NCI-H82 treated with DMSO at 0.1 percent for 48 hours (cell line): ENCODE data around the gene SOX1.

Experiments
- DNase-seq: peaks from one replicate; lab custom pipeline; 2025; ENCODE audit not compliant: unreplicated experiment; lab: John Stamatoyannopoulos, UW

The SOX1 gene

GRCh38 chr13:112067116-112067741, at the start of gene SOX1:
Gene SOX1 (plus strand): TSS chr13:112067149. CDS start chr13:112067659, 510 bp downstream.
- no peak for DNase-seq

- DNase-seq: no peak
These were observed 42.4 kb upstream of the SOX1 start for GRCh38 chr13:112024577-112024976.

- DNase-seq: no peak
These were observed 39.7 kb upstream of the SOX1 start for GRCh38 chr13:112027250-112027649.

GRCh38 chr13:112028481-112028880, 38.5 kb upstream of the SOX1 start:
- DNase-seq: no peak

GRCh38 chr13:112029143-112029542, 37.8 kb upstream of the SOX1 start:
- DNase-seq: no peak

- no peak for DNase-seq
These were observed 34.6 kb upstream of the SOX1 start for GRCh38 chr13:112032186-112032993.

- no peak for DNase-seq
These were observed 32.7 kb upstream of the SOX1 start for GRCh38 chr13:112034231-112034630.

- no peak for DNase-seq
These were observed 32.1 kb upstream of the SOX1 start for GRCh38 chr13:112034846-112035245.

- DNase-seq: no peak
These were observed 24.5 kb upstream of the SOX1 start for GRCh38 chr13:112042496-112042895.

GRCh38 chr13:112052213-112052612, 14.7 kb upstream of the SOX1 start:
- no peak for DNase-seq

GRCh38 chr13:112053167-112053743, 13.7 kb upstream of the SOX1 start:
- DNase-seq: no peak

- no peak for DNase-seq
These were observed 13.0 kb upstream of the SOX1 start for GRCh38 chr13:112053744-112054615.

- DNase-seq: no peak
These were observed 12.3 kb upstream of the SOX1 start for GRCh38 chr13:112054616-112055015.

- DNase-seq: no peak
These were observed 11.7 kb upstream of the SOX1 start for GRCh38 chr13:112055036-112055914.

GRCh38 chr13:112055915-112056269, 11.1 kb upstream of the SOX1 start:
- DNase-seq: no peak

- no peak for DNase-seq
These were observed 10.6 kb upstream of the SOX1 start for GRCh38 chr13:112056284-112056727.

- DNase-seq: no peak
These were observed 10.1 kb upstream of the SOX1 start for GRCh38 chr13:112056739-112057438.

- DNase-seq: no peak
These were observed 9.6 kb upstream of the SOX1 start for GRCh38 chr13:112057439-112057735.

GRCh38 chr13:112057736-112058518, 9.0 kb upstream of the SOX1 start:
- DNase-seq: no peak
